Fibroblast of lung (primary cell): ENCODE results near the gene NRCAM.

Experiments used
- EZH2 ChIP-seq: IDR thresholded peaks from 2 replicates; pipeline ENCODE4 v1.5.1; 2012; ENCODE audit warnings: low read length, control low read depth, mild to moderate bottlenecking; ENCODE audit errors: missing control alignments
- TF ChIP-seq, protein P1 (sequence below), 2 donors: IDR thresholded peaks in 1 of 2; conservative IDR thresholded peaks in 1 of 2; 1 replicate in 1 of 2; 2 replicates in 1 of 2; pipeline ENCODE4 v1.5.1; 2011 to 2012; ENCODE audit warnings: low read length in 2 of 2, control low read depth in 1 of 2, inconsistent platforms in 1 of 2, low read depth in 1 of 2, mild to moderate bottlenecking in 1 of 2

DNA sequence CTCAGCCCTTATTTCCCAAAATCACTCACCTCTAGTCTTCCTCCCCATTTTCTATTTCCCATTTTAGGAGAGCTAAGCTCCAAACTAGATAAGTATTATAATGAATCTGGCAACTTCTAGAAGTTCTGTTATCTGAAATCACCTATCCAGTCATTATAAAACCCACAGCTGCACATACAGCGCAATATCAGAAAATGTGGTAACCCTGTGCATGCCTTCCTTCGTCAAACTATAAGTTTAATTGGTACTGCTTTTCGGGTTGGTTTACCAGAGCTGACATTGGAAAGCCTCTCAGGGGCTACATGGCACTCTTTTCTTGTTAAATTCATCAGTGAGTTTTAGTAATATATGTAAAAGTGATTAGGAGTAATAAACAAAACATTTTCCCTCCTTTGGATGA lies 327.7 kb downstream of the NRCAM start:
- TF ChIP-seq, protein P1, sequence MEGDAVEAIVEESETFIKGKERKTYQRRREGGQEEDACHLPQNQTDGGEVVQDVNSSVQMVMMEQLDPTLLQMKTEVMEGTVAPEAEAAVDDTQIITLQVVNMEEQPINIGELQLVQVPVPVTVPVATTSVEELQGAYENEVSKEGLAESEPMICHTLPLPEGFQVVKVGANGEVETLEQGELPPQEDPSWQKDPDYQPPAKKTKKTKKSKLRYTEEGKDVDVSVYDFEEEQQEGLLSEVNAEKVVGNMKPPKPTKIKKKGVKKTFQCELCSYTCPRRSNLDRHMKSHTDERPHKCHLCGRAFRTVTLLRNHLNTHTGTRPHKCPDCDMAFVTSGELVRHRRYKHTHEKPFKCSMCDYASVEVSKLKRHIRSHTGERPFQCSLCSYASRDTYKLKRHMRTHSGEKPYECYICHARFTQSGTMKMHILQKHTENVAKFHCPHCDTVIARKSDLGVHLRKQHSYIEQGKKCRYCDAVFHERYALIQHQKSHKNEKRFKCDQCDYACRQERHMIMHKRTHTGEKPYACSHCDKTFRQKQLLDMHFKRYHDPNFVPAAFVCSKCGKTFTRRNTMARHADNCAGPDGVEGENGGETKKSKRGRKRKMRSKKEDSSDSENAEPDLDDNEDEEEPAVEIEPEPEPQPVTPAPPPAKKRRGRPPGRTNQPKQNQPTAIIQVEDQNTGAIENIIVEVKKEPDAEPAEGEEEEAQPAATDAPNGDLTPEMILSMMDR (conservative IDR thresholded peaks at IDR 0.05 in 1 of 2, IDR thresholded peaks at IDR 0.05 in 1 of 2; ENCODE audit: low read depth in 1 of 2, low read length in 2 of 2) = no peak
- TF ChIP-seq EZH2 = no peak
